ENCODE results near the gene KNCN.

DNA sequence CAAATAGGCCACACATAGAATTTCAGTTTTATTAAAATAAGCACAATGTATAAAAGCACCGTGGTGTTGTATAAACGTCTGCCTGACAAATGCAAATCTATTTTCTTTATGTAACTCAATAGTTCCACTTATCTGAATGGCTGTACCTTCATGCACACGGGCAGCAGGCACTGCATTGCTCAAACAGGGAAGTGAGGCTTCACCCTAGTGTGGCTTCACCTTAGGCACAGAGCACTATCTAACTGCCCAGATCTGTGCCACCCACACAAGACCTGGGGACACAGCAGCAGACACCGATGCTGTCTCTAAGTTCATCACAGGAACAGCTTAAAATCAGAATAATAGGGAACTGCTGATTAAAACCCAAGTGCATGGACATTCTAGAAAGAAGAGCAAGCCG, 6.0 kb upstream of the KNCN start:
- TF ChIP-seq NFYB (IDR thresholded peaks at IDR 0.05; ENCODE audit: insufficient read depth, low read depth, low read length) (no peak), SRF (IDR thresholded peaks at IDR 0.05; ENCODE audit: low read depth in 2 of 2, low read length in 2 of 2) (no peak), SP1 (IDR thresholded peaks at IDR 0.05; ENCODE audit: low read depth, low read length) (no peak), E2F4 (IDR thresholded peaks at IDR 0.05; ENCODE audit: low read depth, low read length) (no peak), SUZ12 (IDR thresholded peaks at IDR 0.05; ENCODE audit: unreplicated experiment) (no peak), TCF12 (IDR thresholded peaks at IDR 0.05; ENCODE audit: low read depth, low read length) (no peak), RELA (IDR thresholded peaks at IDR 0.05; ENCODE audit: borderline replicate concordance, partially characterized antibody) (no peak), POLR2A (IDR thresholded peaks at IDR 0.05; ENCODE audit: low read depth, low read length) (no peak), REST (IDR thresholded peaks at IDR 0.05; ENCODE audit: low read depth, low read length) (no peak), SMC3 (IDR thresholded peaks at IDR 0.05; ENCODE audit: borderline replicate concordance, low read length) (no peak)
- TF ChIP-seq, protein P1, sequence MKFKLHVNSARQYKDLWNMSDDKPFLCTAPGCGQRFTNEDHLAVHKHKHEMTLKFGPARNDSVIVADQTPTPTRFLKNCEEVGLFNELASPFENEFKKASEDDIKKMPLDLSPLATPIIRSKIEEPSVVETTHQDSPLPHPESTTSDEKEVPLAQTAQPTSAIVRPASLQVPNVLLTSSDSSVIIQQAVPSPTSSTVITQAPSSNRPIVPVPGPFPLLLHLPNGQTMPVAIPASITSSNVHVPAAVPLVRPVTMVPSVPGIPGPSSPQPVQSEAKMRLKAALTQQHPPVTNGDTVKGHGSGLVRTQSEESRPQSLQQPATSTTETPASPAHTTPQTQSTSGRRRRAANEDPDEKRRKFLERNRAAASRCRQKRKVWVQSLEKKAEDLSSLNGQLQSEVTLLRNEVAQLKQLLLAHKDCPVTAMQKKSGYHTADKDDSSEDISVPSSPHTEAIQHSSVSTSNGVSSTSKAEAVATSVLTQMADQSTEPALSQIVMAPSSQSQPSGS (IDR thresholded peaks at IDR 0.05; ENCODE audit: low read length): no peak
- TF ChIP-seq, protein P2, sequence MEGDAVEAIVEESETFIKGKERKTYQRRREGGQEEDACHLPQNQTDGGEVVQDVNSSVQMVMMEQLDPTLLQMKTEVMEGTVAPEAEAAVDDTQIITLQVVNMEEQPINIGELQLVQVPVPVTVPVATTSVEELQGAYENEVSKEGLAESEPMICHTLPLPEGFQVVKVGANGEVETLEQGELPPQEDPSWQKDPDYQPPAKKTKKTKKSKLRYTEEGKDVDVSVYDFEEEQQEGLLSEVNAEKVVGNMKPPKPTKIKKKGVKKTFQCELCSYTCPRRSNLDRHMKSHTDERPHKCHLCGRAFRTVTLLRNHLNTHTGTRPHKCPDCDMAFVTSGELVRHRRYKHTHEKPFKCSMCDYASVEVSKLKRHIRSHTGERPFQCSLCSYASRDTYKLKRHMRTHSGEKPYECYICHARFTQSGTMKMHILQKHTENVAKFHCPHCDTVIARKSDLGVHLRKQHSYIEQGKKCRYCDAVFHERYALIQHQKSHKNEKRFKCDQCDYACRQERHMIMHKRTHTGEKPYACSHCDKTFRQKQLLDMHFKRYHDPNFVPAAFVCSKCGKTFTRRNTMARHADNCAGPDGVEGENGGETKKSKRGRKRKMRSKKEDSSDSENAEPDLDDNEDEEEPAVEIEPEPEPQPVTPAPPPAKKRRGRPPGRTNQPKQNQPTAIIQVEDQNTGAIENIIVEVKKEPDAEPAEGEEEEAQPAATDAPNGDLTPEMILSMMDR (IDR thresholded peaks at IDR 0.05 in 2 of 3, conservative IDR thresholded peaks at IDR 0.05 in 1 of 3; ENCODE audit: control insufficient read depth in 2 of 3, extremely low read depth in 1 of 3, insufficient read depth in 1 of 3, low read depth in 3 of 3, low read length in 3 of 3): no peak
- TF ChIP-seq, protein P3, sequence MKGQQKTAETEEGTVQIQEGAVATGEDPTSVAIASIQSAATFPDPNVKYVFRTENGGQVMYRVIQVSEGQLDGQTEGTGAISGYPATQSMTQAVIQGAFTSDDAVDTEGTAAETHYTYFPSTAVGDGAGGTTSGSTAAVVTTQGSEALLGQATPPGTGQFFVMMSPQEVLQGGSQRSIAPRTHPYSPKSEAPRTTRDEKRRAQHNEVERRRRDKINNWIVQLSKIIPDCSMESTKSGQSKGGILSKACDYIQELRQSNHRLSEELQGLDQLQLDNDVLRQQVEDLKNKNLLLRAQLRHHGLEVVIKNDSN (IDR thresholded peaks at IDR 0.05; ENCODE audit: borderline replicate concordance, extremely low read length, insufficient read depth, low read depth, low read length): no peak
